ENCODE measurements around the gene SETMAR. TPM values are rescaled to one million over a fixed set of nuclear protein-coding genes. Genes with fewer than 3 reads are reported as not detected.

Gene SETMAR
- total and polyA plus RNA-seq, 2 of the 8 experiments (the other 6 are each of a cell fraction or from before 2014, with no cell fraction given) = 16.1 to 25.3 TPM

- Histone ChIP-seq H3K4me3 (ENCODE audit: extremely low read depth in 1 of 4, insufficient read depth in 2 of 4, low read depth in 3 of 4, low read length in 4 of 4) (no peak overlapping the region), H3K56ac (replicated peaks; ENCODE audit: insufficient read length, low read depth, low read length) (no peak overlapping the region), H3K23me2 (ENCODE audit: low read depth, low read length) (no peaks in the 10 kb centered on the region), H2BK15ac (ENCODE audit: low read length) (no peak overlapping the region), H3K9ac (replicated peaks in 1 of 4; ENCODE audit: extremely low read depth in 1 of 4, low read depth in 3 of 4, low read length in 3 of 4) (no peak overlapping the region), H2AFZ (ENCODE audit: low read length) (0 out of 2 replicates have a peak overlapping the region, but pooled peaks have one; percentile 13), H3K36me3 (ENCODE audit: control insufficient read depth in 2 of 4, insufficient read depth in 4 of 4, low read length in 3 of 4) (no peaks in the 10 kb centered on the region), H3K14ac (ENCODE audit: insufficient read length) (no peak overlapping the region), H3K4ac (replicated peaks; ENCODE audit: insufficient read length, low read depth, low read length) (no peak overlapping the region), H4K91ac (replicated peaks; ENCODE audit: insufficient read length, low read length) (no peak overlapping the region), H3K27ac (ENCODE audit: low read depth, low read length) (no peak overlapping the region), H4K20me1 (replicated peaks in 1 of 2; ENCODE audit: control insufficient read depth in 1 of 2, insufficient read depth in 2 of 2, low read length in 2 of 2) (no peaks in the 10 kb centered on the region), H3K27me3 (replicated peaks in 1 of 4; ENCODE audit: control insufficient read depth in 3 of 4, extremely low read depth in 1 of 4, insufficient read depth in 3 of 4, low read length in 3 of 4) (no peaks in the 10 kb centered on the region; a peak in 1 of 7 replicates), H3K18ac (ENCODE audit: extremely low read depth, low read length) (no peak overlapping the region), H3K4me1 (replicated peaks in 1 of 4; ENCODE audit: control insufficient read depth in 3 of 4, insufficient read depth in 4 of 4, low read length in 3 of 4) (no peaks in the 10 kb centered on the region; a peak in 2 of 7 replicates), H3K4me2 (ENCODE audit: insufficient read depth in 1 of 2, low read depth in 2 of 2, low read length in 2 of 2) (no peak overlapping the region), H2BK5ac (ENCODE audit: low read depth, low read length) (no peak overlapping the region), H2BK12ac (ENCODE audit: low read depth, low read length) (no peak overlapping the region), H3K9me3 (ENCODE audit: insufficient read depth in 2 of 2, low read depth in 1 of 2, low read length in 1 of 2) (no peaks in the 10 kb centered on the region), H2BK20ac (ENCODE audit: low read length) (no peak overlapping the region), H2BK120ac (replicated peaks; ENCODE audit: low read depth, low read length) (no peak overlapping the region), H4K8ac (ENCODE audit: extremely low read depth, insufficient read depth, low read length) (no peak overlapping the region), H3K23ac (ENCODE audit: insufficient read length) (no peak overlapping the region), H4K5ac (ENCODE audit: insufficient read length, low read depth, low read length) (no peak overlapping the region), H3K79me2 (ENCODE audit: control insufficient read depth in 1 of 2, insufficient read depth in 2 of 2, low read length in 2 of 2) (no peaks in the 10 kb centered on the region), H2AK5ac (ENCODE audit: low read depth, low read length) (no peak overlapping the region), H3K79me1 (ENCODE audit: low read depth, low read length) (no peaks in the 10 kb centered on the region)
- POLR2A ChIA-PET (ENCODE audit: partially characterized antibody) = interaction anchor here (1.6 kb wide), 1 partner anchor 470 kb away, joined by 3 read pairs; no protein-coding TSS in a partner anchor
- FAIRE-seq (peak; percentile 39), DNase-seq (ENCODE audit: low read depth in 1 of 2, low spot score in 2 of 2) (no peak)
- TF ChIP-seq SAP30 (IDR thresholded peaks at IDR 0.05; ENCODE audit: insufficient read depth, insufficient replicate concordance, low read length) = no peak
- no peak for TF ChIP-seq GABPA (IDR thresholded peaks at IDR 0.05; ENCODE audit: borderline replicate concordance, insufficient read depth, low read length)
- peak in 2 of 3 experiments; percentile 50; a peak in 2 of 4 replicates for TF ChIP-seq CTCF (IDR thresholded peaks at IDR 0.05; ENCODE audit: control extremely low read depth in 1 of 3, insufficient read depth in 1 of 3, low read depth in 1 of 3, low read length in 3 of 3)
- peak; percentile 78 to 81 for TF ChIP-seq RAD21 (IDR thresholded peaks at IDR 0.05 in 1 of 2, conservative IDR thresholded peaks at IDR 0.05 in 1 of 2; ENCODE audit: low read depth in 2 of 2, low read length in 2 of 2)
- TF ChIP-seq CBX8 (IDR thresholded peaks at IDR 0.05; ENCODE audit: borderline replicate concordance, low read depth, low read length) = no peak
- no peak for TF ChIP-seq ZNF274 (IDR thresholded peaks at IDR 0.05; ENCODE audit: borderline replicate concordance, extremely low read depth, low read length)
- CTCF ChIA-PET (ENCODE audit: partially characterized antibody) = interaction anchor here (0.6 to 4.1 kb wide), 53 partner anchors 9 to 1182 kb away, joined by 3 to 34 read pairs (median 3); no protein-coding TSS in a partner anchor
- WGBS, 2 experiments (ENCODE audit: extremely low coverage in 1 of 2, insufficient coverage in 1 of 2, insufficient read length in 1 of 2, insufficient replicate concordance in 2 of 2, low coverage in 1 of 2, low lambda C conversion rate in 2 of 2, missing lambda C conversion rate in 1 of 2) = 27% methylated on average over 4 of the region's 4 CpGs; no CpG with 5 or more reads in 1 of the 2 experiments
These were observed 31.3 kb upstream of the SETMAR start for GRCh38 chr3:4271834-4272233.
